Skin of body (tissue), 2 donors: ENCODE results near the gene PTGDR. TPM values are rescaled to one million over a fixed set of nuclear protein-coding genes. Genes with fewer than 3 reads are reported as not detected.

Experiments
- DNase-seq: peaks from one replicate; lab custom pipeline; 2025; lab: John Stamatoyannopoulos, UW
- total RNA-seq: library from RNA; depleted of rRNA; stranded (reverse); fragments of >200 nt; gene quantifications from one replicate; pipeline ENCODE4 v1.2.3, GENCODE V29; 2014

PTGDR gene
- total RNA-seq, 1 donor from 2014 or later = 0.39 TPM

- DNase-seq = no peak
These were observed 2.2 kb upstream of the PTGDR start for GRCh38 chr14:52265253-52265652.

- no peak for DNase-seq
These were observed 1.3 kb upstream of the PTGDR start for GRCh38 chr14:52266179-52266578.

- no peak for DNase-seq
These were observed 716 bp upstream of the PTGDR start for GRCh38 chr14:52266782-52267181.

- no peak for DNase-seq
These were observed 972 bp downstream of the PTGDR start for GRCh38 chr14:52268279-52269061.

- no peak for DNase-seq
These were observed 1.6 kb downstream of the PTGDR start for GRCh38 chr14:52269100-52269499.

- peak; percentile 37 for DNase-seq
These were observed 2.5 kb downstream of the PTGDR start for GRCh38 chr14:52269982-52270381.

- DNase-seq = no peak
These were observed 4.0 kb downstream of the PTGDR start for GRCh38 chr14:52271538-52271937.

GRCh38 chr14:52272375-52272774 is 4.9 kb downstream of the PTGDR start:
- no peak for DNase-seq

- no peak for DNase-seq
These were observed 7.9 kb downstream of the PTGDR start for GRCh38 chr14:52275372-52275771.

- no peak for DNase-seq
These were observed 10.1 kb downstream of the PTGDR start for GRCh38 chr14:52277552-52277951.

- no peak for DNase-seq
These were observed 11.9 kb downstream of the PTGDR start for GRCh38 chr14:52279408-52279807.

GRCh38 chr14:52283099-52283498 is 15.6 kb downstream of the PTGDR start:
- DNase-seq = no peak

GRCh38 chr14:52286661-52287649 is 19.5 kb downstream of the PTGDR start:
- no peak for DNase-seq

GRCh38 chr14:52296378-52296777 is 28.9 kb downstream of the PTGDR start:
- DNase-seq = no peak

- DNase-seq = no peak
These were observed 31.3 kb downstream of the PTGDR start for GRCh38 chr14:52298795-52299194.

- DNase-seq = peak; percentile 65
These were observed 32.3 kb downstream of the PTGDR start for GRCh38 chr14:52299692-52300278.

- DNase-seq = no peak
These were observed 35.7 kb downstream of the PTGDR start for GRCh38 chr14:52303236-52303635.

GRCh38 chr14:52304248-52304904 is 36.9 kb downstream of the PTGDR start:
- DNase-seq = no peak

GRCh38 chr14:52305014-52305413 is 37.5 kb downstream of the PTGDR start:
- DNase-seq = no peak

- no peak for DNase-seq
These were observed 39.9 kb downstream of the PTGDR start for GRCh38 chr14:52307376-52307775.

- no peak for DNase-seq
These were observed 40.4 kb downstream of the PTGDR start for GRCh38 chr14:52307905-52308304.
